H9 (cell line): ENCODE data around the gene LRRC45. TPM values are rescaled to one million over a fixed set of nuclear protein-coding genes. Genes with fewer than 3 reads are reported as not detected.

Source experiments
- DNase-seq: peaks from one replicate; pipeline ENCODE4 v3.0.0-alpha.2; 2017
- H2AFZ ChIP-seq: one replicate; pipeline ENCODE4 v1.6.1; 2013; ENCODE audit warnings: mild to moderate bottlenecking, low read length, control low read depth, moderate library complexity
- H2AK5ac ChIP-seq: 2 replicates; pipeline ENCODE4 v1.6.1; 2013; ENCODE audit warnings: low read length, control low read depth, mixed read lengths; ENCODE audit not compliant: insufficient read length
- H2BK120ac ChIP-seq: one replicate; pipeline ENCODE4 v1.6.1; 2013; ENCODE audit warnings: low read depth, mild to moderate bottlenecking, low read length, control low read depth, inconsistent platforms; ENCODE audit not compliant: poor library complexity, severe bottlenecking
- H2BK12ac ChIP-seq: 2 replicates; pipeline ENCODE4 v1.6.1; 2013; ENCODE audit warnings: low read length, control low read depth, mixed read lengths, low read depth; ENCODE audit not compliant: insufficient read length
- H2BK15ac ChIP-seq: 2 replicates; pipeline ENCODE4 v1.6.1; 2013; ENCODE audit warnings: low read depth, low read length, control low read depth
- H2BK20ac ChIP-seq: one replicate; pipeline ENCODE4 v1.6.1; 2013; ENCODE audit warnings: low read depth, mild to moderate bottlenecking, low read length, control low read depth, inconsistent platforms; ENCODE audit not compliant: poor library complexity, severe bottlenecking
- H2BK5ac ChIP-seq: 2 replicates; pipeline ENCODE4 v1.6.1; 2013; ENCODE audit warnings: low read length, control low read depth, mixed read lengths; ENCODE audit not compliant: insufficient read length
- H3K14ac ChIP-seq: 2 replicates; pipeline ENCODE4 v1.6.1; 2013; ENCODE audit warnings: low read length, control low read depth; ENCODE audit not compliant: insufficient read depth
- H3K18ac ChIP-seq: 2 replicates; pipeline ENCODE4 v1.6.1; 2013; ENCODE audit warnings: low read depth, mild to moderate bottlenecking, mixed read lengths, low read length, control low read depth; ENCODE audit not compliant: insufficient read length
- H3K23ac ChIP-seq: 2 replicates; pipeline ENCODE4 v1.6.1; 2013; ENCODE audit warnings: low read length, control low read depth, mixed read lengths, low read depth; ENCODE audit not compliant: insufficient read length
- H3K23me2 ChIP-seq: 2 replicates; pipeline ENCODE4 v1.6.1; 2013; ENCODE audit warnings: low read depth, mild to moderate bottlenecking, mixed read lengths, low read length, control low read depth; ENCODE audit not compliant: insufficient read length, poor library complexity, severe bottlenecking
- H3K27ac ChIP-seq: 2 replicates; pipeline ENCODE4 v1.5.1; 2013; ENCODE audit warnings: low read length, control low read depth, mixed read lengths, low read depth; ENCODE audit not compliant: insufficient read length
- H3K27me3 ChIP-seq: 2 replicates; pipeline ENCODE4 v1.6.1; 2013; ENCODE audit warnings: low read length, control low read depth, inconsistent platforms; ENCODE audit not compliant: insufficient read depth
- H3K4ac ChIP-seq: 2 replicates; pipeline ENCODE4 v1.6.1; 2013; ENCODE audit warnings: low read depth, mild to moderate bottlenecking, control low read depth, inconsistent platforms, low read length, moderate library complexity
- H3K4me1 ChIP-seq: 2 replicates; pipeline ENCODE4 v1.6.1; 2013; ENCODE audit warnings: low read length, control low read depth, inconsistent platforms; ENCODE audit not compliant: insufficient read depth
- H3K4me2 ChIP-seq: 2 replicates; pipeline ENCODE4 v1.6.1; 2013; ENCODE audit warnings: low read length, control low read depth, mixed read lengths; ENCODE audit not compliant: insufficient read length, insufficient read depth
- H3K56ac ChIP-seq: 2 replicates; pipeline ENCODE4 v1.6.1; 2013; ENCODE audit warnings: low read depth, mild to moderate bottlenecking, mixed read lengths, low read length, control low read depth; ENCODE audit not compliant: insufficient read length
- H3K79me1 ChIP-seq: 2 replicates; pipeline ENCODE4 v1.6.1; 2013; ENCODE audit warnings: low read depth, mild to moderate bottlenecking, moderate library complexity, low read length, control low read depth, inconsistent platforms; ENCODE audit not compliant: insufficient read depth, poor library complexity, severe bottlenecking
- H3K79me2 ChIP-seq: 2 replicates; pipeline ENCODE4 v1.6.1; 2013; ENCODE audit warnings: low read length, control low read depth, inconsistent platforms; ENCODE audit not compliant: insufficient read depth
- H3K9ac ChIP-seq: 2 replicates; pipeline ENCODE4 v1.6.1; 2013; ENCODE audit warnings: low read length, control low read depth, mixed read lengths; ENCODE audit not compliant: insufficient read length; ENCODE audit errors: extremely low read depth
- H3K9me3 ChIP-seq: one replicate; pipeline ENCODE4 v1.6.1; 2013; ENCODE audit warnings: low read depth, low read length, inconsistent platforms; ENCODE audit not compliant: control insufficient read depth
- H3T11ph ChIP-seq: one replicate; pipeline ENCODE4 v1.6.1; 2013; ENCODE audit warnings: mild to moderate bottlenecking, low read length, control low read depth, inconsistent platforms
- H4K20me1 ChIP-seq: one replicate; pipeline ENCODE4 v1.6.1; 2013; ENCODE audit not compliant: control insufficient read depth, insufficient read length, insufficient read depth
- H4K5ac ChIP-seq: 2 replicates; pipeline ENCODE4 v1.6.1; 2013; ENCODE audit warnings: low read depth, mild to moderate bottlenecking, mixed read lengths, low read length, control low read depth; ENCODE audit not compliant: insufficient read length
- H4K8ac ChIP-seq: replicated peaks from 2 replicates; pipeline ENCODE4 v1.6.1; 2013; ENCODE audit warnings: low read length, control low read depth, mixed read lengths, low read depth; ENCODE audit not compliant: insufficient read length
- H4K91ac ChIP-seq: 2 replicates; pipeline ENCODE4 v1.6.1; 2013; ENCODE audit warnings: low read depth, mild to moderate bottlenecking, moderate library complexity, mixed read lengths, low read length, control low read depth; ENCODE audit not compliant: insufficient read length
- H3K27ac Mint-ChIP-seq, 3 experiments: 2 replicates in 2 of 3; 3 replicates in 1 of 3; pipeline ENCODE4 v1.8.0; 2020 to 2021; ENCODE audit warnings: mixed read lengths in 3 of 3, mild to moderate bottlenecking in 1 of 3, moderate library complexity in 1 of 3
- H3K27me3 Mint-ChIP-seq: 2 replicates; pipeline ENCODE4 v1.8.0; 2021; ENCODE audit warnings: low read depth, mild to moderate bottlenecking, moderate library complexity, mixed read lengths
- H3K36me3 Mint-ChIP-seq, 3 experiments: 2 replicates in 2 of 3; 3 replicates in 1 of 3; pipeline ENCODE4 v1.8.0; 2020 to 2021; ENCODE audit warnings: low read depth in 3 of 3, mixed read lengths in 3 of 3; ENCODE audit not compliant: insufficient read depth in 1 of 3
- H3K4me1 Mint-ChIP-seq, 2 experiments: 2 replicates each; pipeline ENCODE4 v1.8.0; 2020; ENCODE audit warnings: mixed read lengths in 2 of 2
- H3K4me3 Mint-ChIP-seq, 2 experiments: 2 replicates in 1 of 2; 3 replicates in 1 of 2; pipeline ENCODE4 v1.8.0; 2020 to 2021; ENCODE audit warnings: mild to moderate bottlenecking in 2 of 2, mixed read lengths in 2 of 2, moderate library complexity in 1 of 2
- H3K9me3 Mint-ChIP-seq, 2 experiments: 2 replicates in 1 of 2; 3 replicates in 1 of 2; pipeline ENCODE4 v1.8.0; 2020; ENCODE audit warnings: mild to moderate bottlenecking in 2 of 2, mixed read lengths in 2 of 2, moderate library complexity in 1 of 2
- CTCF ChIP-seq: fragments of 200-600 bp; sonication (generic); conservative IDR thresholded peaks from 3 replicates; pipeline ENCODE4 v1.8.0; 2021; ENCODE audit warnings: antibody characterized with exemption, mild to moderate bottlenecking
- WGBS: extraction: QIAGEN DNeasy Blood & Tissue Kit; methylation state at CpG from one replicate; pipeline ENCODE4 v1.1.7; 2013; ENCODE audit warnings: missing lambda C conversion rate, low lambda C conversion rate, mixed read lengths; ENCODE audit not compliant: insufficient read length; ENCODE audit errors: extremely low coverage; 5-methylcytosine and 5-hydroxymethylcytosine counted together
- total RNA-seq: library from RNA; stranded (reverse); gene quantifications from 2 replicates; pipeline ENCODE4 v1.2.1, GENCODE V29; 2021

Gene LRRC45
- total RNA-seq, 1 experiment from 2014 or later = 28.7 TPM

- no peaks in the 10 kb centered on the region for H3K4me1 ChIP-seq
- no CpG with 5 or more reads among the region's 10 CpGs for WGBS
- peaks cover 7 to 16% of the 10 kb centered on the region in 2 experiments for H3K4me1 Mint-ChIP-seq
Measured at GRCh38 chr17:82021900-82022309, 1.2 kb upstream of the LRRC45 start.

More at GRCh38 chr17:82021900-82022309, 1.2 kb upstream of the LRRC45 start:
- Histone ChIP-seq H3K18ac (no peak overlapping the region), H3K4ac (no peak overlapping the region), H3K14ac (0 out of 2 replicates have a peak overlapping the region, but pooled peaks have one; percentile 46), H3K79me1 (peaks cover 5% of the 10 kb centered on the region), H2AK5ac (no peak overlapping the region), H4K8ac (no peak overlapping the region), H4K20me1 (no peaks in the 10 kb centered on the region), H3K4me2 (peak overlapping the region; percentile 89), H3K9ac (peak overlapping the region; percentile 39), H4K91ac (no peak overlapping the region), H2AFZ (no peak overlapping the region), H3K27ac (no peak overlapping the region), H3K79me2 (no peaks in the 10 kb centered on the region), H2BK15ac (no peak overlapping the region), H3K27me3 (no peaks in the 10 kb centered on the region), H3K23me2 (peaks cover 5% of the 10 kb centered on the region), H3T11ph (no peak overlapping the region), H3K56ac (no peak overlapping the region), H2BK12ac (no peak overlapping the region), H2BK5ac (no peak overlapping the region), H4K5ac (no peak overlapping the region), H3K9me3 (no peaks in the 10 kb centered on the region), H2BK120ac (no peak overlapping the region), H2BK20ac (no peak overlapping the region), H3K23ac (no peak overlapping the region)
- H3K9me3 Mint-ChIP-seq = peaks cover 0 to 2% of the 10 kb centered on the region in 2 experiments; a peak in 1 of 5 replicates
- TF ChIP-seq CTCF = no peak
- no peak for DNase-seq
- no peaks in the 10 kb centered on the region; the same call in 1 of the 2 replicates for H3K27me3 Mint-ChIP-seq
- peaks cover 3 to 12% (median 5%) of the 10 kb centered on the region in 3 experiments; a peak in 5 of 7 replicates for H3K36me3 Mint-ChIP-seq
- peak overlapping the region; percentile 79 to 88 for H3K4me3 Mint-ChIP-seq
- no peak overlapping the region for H3K27ac Mint-ChIP-seq
